ENCODE measurements around the gene MSH2. TPM values are rescaled to one million over a fixed set of nuclear protein-coding genes. Genes with fewer than 3 reads are reported as not detected.

MSH2 gene
- total RNA-seq: 7.1 and 8.8 TPM in 2 replicates

DNA sequence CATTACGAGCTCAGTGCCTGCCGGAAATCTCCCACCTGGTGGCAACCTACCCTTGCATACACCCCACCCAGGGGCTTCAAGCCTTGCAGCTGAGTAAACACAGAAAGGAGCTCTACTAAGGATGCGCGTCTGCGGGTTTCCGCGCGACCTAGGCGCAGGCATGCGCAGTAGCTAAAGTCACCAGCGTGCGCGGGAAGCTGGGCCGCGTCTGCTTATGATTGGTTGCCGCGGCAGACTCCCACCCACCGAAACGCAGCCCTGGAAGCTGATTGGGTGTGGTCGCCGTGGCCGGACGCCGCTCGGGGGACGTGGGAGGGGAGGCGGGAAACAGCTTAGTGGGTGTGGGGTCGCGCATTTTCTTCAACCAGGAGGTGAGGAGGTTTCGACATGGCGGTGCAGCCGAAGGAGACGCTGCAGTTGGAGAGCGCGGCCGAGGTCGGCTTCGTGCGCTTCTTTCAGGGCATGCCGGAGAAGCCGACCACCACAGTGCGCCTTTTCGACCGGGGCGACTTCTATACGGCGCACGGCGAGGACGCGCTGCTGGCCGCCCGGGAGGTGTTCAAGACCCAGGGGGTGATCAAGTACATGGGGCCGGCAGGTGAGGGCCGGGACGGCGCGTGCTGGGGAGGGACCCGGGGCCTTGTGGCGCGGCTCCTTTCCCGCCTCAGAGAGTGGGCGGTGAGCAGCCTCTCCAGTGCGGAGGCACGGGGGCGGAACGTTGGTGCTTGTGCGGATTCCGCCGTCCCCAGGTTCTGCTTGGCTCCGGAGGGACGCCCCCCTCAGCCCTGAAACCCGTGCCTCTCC lies at the start of gene MSH2:
Gene MSH2 (plus strand): TSS at position 352 of the 804 bp plus-strand sequence. CDS start 36 bp downstream, at position 388.

Other genes starting within 250 kb of the MSH2 start
- 0.20 TPM in 1 of 2 replicates, not detected in the other for gene STPG4, start 247.8 kb upstream of the MSH2 start, total RNA-seq
- 254 and 261 TPM in 2 replicates for gene CALM2, start 226.6 kb upstream of the MSH2 start, total RNA-seq
- not detected in 2 replicates for gene EPCAM, start 33.8 kb upstream of the MSH2 start, total RNA-seq
- gene KCNK12, start 167.8 kb downstream of the MSH2 start, total RNA-seq: not detected in 2 replicates

All from cardiac ventricle fibroblast (primary cell).